NCI-H748 (cell line): ENCODE data around the gene FNDC11.

Experiments used
- DNase-seq: peaks from one replicate; lab custom pipeline; 2025; ENCODE audit not compliant: unreplicated experiment; lab: John Stamatoyannopoulos, UW

The FNDC11 gene

GRCh38 chr20:63578224-63579016, 24.5 kb downstream of the FNDC11 start:
- DNase-seq, result no peak

- no peak for DNase-seq
These were observed 25.2 kb downstream of the FNDC11 start for GRCh38 chr20:63579017-63579694.

- peak; percentile 19 for DNase-seq
These were observed 27.0 kb downstream of the FNDC11 start for GRCh38 chr20:63580796-63581461.

- DNase-seq, result no peak
These were observed 28.6 kb downstream of the FNDC11 start for GRCh38 chr20:63582382-63583063.

- no peak for DNase-seq
These were observed 31.9 kb downstream of the FNDC11 start for GRCh38 chr20:63585616-63586565.

GRCh38 chr20:63586797-63587196, 32.8 kb downstream of the FNDC11 start:
- no peak for DNase-seq

GRCh38 chr20:63587256-63587655, 33.3 kb downstream of the FNDC11 start:
- no peak for DNase-seq

GRCh38 chr20:63587776-63588591, 34.0 kb downstream of the FNDC11 start:
- no peak for DNase-seq

- no peak for DNase-seq
These were observed 34.7 kb downstream of the FNDC11 start for GRCh38 chr20:63588641-63589041.

GRCh38 chr20:63589261-63590217, 35.6 kb downstream of the FNDC11 start:
- DNase-seq, result no peak

- DNase-seq, result no peak
These were observed 36.5 kb downstream of the FNDC11 start for GRCh38 chr20:63590218-63591146.

- no peak for DNase-seq
These were observed 37.2 kb downstream of the FNDC11 start for GRCh38 chr20:63591147-63591533.

- no peak for DNase-seq
These were observed 37.9 kb downstream of the FNDC11 start for GRCh38 chr20:63591786-63592355.

- no peak for DNase-seq
These were observed 38.7 kb downstream of the FNDC11 start for GRCh38 chr20:63592661-63593060.

- DNase-seq, result no peak
These were observed 40.1 kb downstream of the FNDC11 start for GRCh38 chr20:63594043-63594561.

- no peak for DNase-seq
These were observed 41.6 kb downstream of the FNDC11 start for GRCh38 chr20:63595416-63596127.
